ENCODE data around the gene MT4.

MT4 gene

GRCh38 chr16:56606071-56606475 is 41.2 kb downstream of the MT4 start:
- Histone ChIP-seq H3K36me3 (ENCODE audit: control insufficient read depth, insufficient read depth, low read length) (no peaks in the 10 kb centered on the region), H3K4me3 (ENCODE audit: low read depth, low read length) (no peak overlapping the region), H3K9ac (ENCODE audit: low read depth, low read length) (no peak overlapping the region), H3K4me1 (ENCODE audit: control insufficient read depth, insufficient read depth, low read length) (peaks cover 32% of the 10 kb centered on the region), H3K27me3 (ENCODE audit: control insufficient read depth, insufficient read depth, low read length) (peaks cover 72% of the 10 kb centered on the region), H3K27ac (ENCODE audit: low read depth, low read length) (no peak overlapping the region), H3K9me3 (ENCODE audit: control insufficient read depth, insufficient read depth, low read length) (no peaks in the 10 kb centered on the region)

GRCh38 chr16:56606476-56607108 is 41.7 kb downstream of the MT4 start:
- no peak overlapping the region for H3K27ac ChIP-seq (ENCODE audit: low read depth, low read length)
- no peak overlapping the region for H3K4me3 ChIP-seq (ENCODE audit: low read depth, low read length)
- peaks cover 73% of the 10 kb centered on the region for H3K27me3 ChIP-seq (ENCODE audit: control insufficient read depth, insufficient read depth, low read length)

GRCh38 chr16:56607109-56607618 is 42.3 kb downstream of the MT4 start:
- Histone ChIP-seq H3K27ac (ENCODE audit: low read depth, low read length) (no peak overlapping the region), H3K9ac (ENCODE audit: low read depth, low read length) (no peak overlapping the region), H3K36me3 (ENCODE audit: control insufficient read depth, insufficient read depth, low read length) (no peaks in the 10 kb centered on the region), H3K27me3 (ENCODE audit: control insufficient read depth, insufficient read depth, low read length) (peaks cover 74% of the 10 kb centered on the region), H3K4me3 (ENCODE audit: low read depth, low read length) (no peak overlapping the region), H3K9me3 (ENCODE audit: control insufficient read depth, insufficient read depth, low read length) (no peaks in the 10 kb centered on the region), H3K4me1 (ENCODE audit: control insufficient read depth, insufficient read depth, low read length) (peaks cover 32% of the 10 kb centered on the region)

More at GRCh38 chr16:56606476-56607108, 41.7 kb downstream of the MT4 start:
- H3K9ac ChIP-seq (ENCODE audit: low read depth, low read length) = no peak overlapping the region
- no peaks in the 10 kb centered on the region for H3K36me3 ChIP-seq (ENCODE audit: control insufficient read depth, insufficient read depth, low read length)
- no peaks in the 10 kb centered on the region for H3K9me3 ChIP-seq (ENCODE audit: control insufficient read depth, insufficient read depth, low read length)
- peaks cover 32% of the 10 kb centered on the region for H3K4me1 ChIP-seq (ENCODE audit: control insufficient read depth, insufficient read depth, low read length)

GRCh38 chr16:56607675-56608042 is 42.8 kb downstream of the MT4 start:
- H3K27ac ChIP-seq (ENCODE audit: low read depth, low read length) = no peak overlapping the region
- 0 out of 2 replicates have a peak overlapping the region, but pooled peaks have one; percentile 65 for H3K4me3 ChIP-seq (ENCODE audit: low read depth, low read length)
- H3K9me3 ChIP-seq (ENCODE audit: control insufficient read depth, insufficient read depth, low read length) = no peaks in the 10 kb centered on the region
- H3K9ac ChIP-seq (ENCODE audit: low read depth, low read length) = no peak overlapping the region
- no peaks in the 10 kb centered on the region for H3K36me3 ChIP-seq (ENCODE audit: control insufficient read depth, insufficient read depth, low read length)
- peaks cover 32% of the 10 kb centered on the region for H3K4me1 ChIP-seq (ENCODE audit: control insufficient read depth, insufficient read depth, low read length)
- H3K27me3 ChIP-seq (ENCODE audit: control insufficient read depth, insufficient read depth, low read length) = peaks cover 77% of the 10 kb centered on the region

GRCh38 chr16:56608043-56608875 is 43.4 kb downstream of the MT4 start, which contains the start of gene MT2A:
TSS of gene MT2A (plus strand) at chr16:56608584. CDS start at chr16:56608656, 72 bp downstream.
- H3K27me3 ChIP-seq (ENCODE audit: control insufficient read depth, insufficient read depth, low read length) = peaks cover 79% of the 10 kb centered on the region
- H3K4me3 ChIP-seq (ENCODE audit: low read depth, low read length) = peak within 1 kb of the TSS; percentile 65
- H3K36me3 ChIP-seq (ENCODE audit: control insufficient read depth, insufficient read depth, low read length) = no peaks in the 10 kb centered on the region
- no peak within 1 kb of the TSS for H3K27ac ChIP-seq (ENCODE audit: low read depth, low read length)
- no peaks in the 10 kb centered on the region for H3K9me3 ChIP-seq (ENCODE audit: control insufficient read depth, insufficient read depth, low read length)
- peaks cover 32% of the 10 kb centered on the region for H3K4me1 ChIP-seq (ENCODE audit: control insufficient read depth, insufficient read depth, low read length)
- H3K9ac ChIP-seq (ENCODE audit: low read depth, low read length) = no peak within 1 kb of the TSS; the same call in 1 of the 2 replicates

- Histone ChIP-seq H3K4me1 (ENCODE audit: control insufficient read depth, insufficient read depth, low read length) (peaks cover 32% of the 10 kb centered on the region), H3K9me3 (ENCODE audit: control insufficient read depth, insufficient read depth, low read length) (no peaks in the 10 kb centered on the region), H3K27me3 (ENCODE audit: control insufficient read depth, insufficient read depth, low read length) (peaks cover 86% of the 10 kb centered on the region), H3K9ac (ENCODE audit: low read depth, low read length) (no peak overlapping the region), H3K4me3 (ENCODE audit: low read depth, low read length) (peak overlapping the region; percentile 65), H3K27ac (ENCODE audit: low read depth, low read length) (no peak overlapping the region), H3K36me3 (ENCODE audit: control insufficient read depth, insufficient read depth, low read length) (no peaks in the 10 kb centered on the region)
Observed at GRCh38 chr16:56608876-56609462, 44.1 kb downstream of the MT4 start.

GRCh38 chr16:56609463-56609921 is 44.6 kb downstream of the MT4 start:
- Histone ChIP-seq H3K27me3 (ENCODE audit: control insufficient read depth, insufficient read depth, low read length) (peaks cover 92% of the 10 kb centered on the region), H3K9me3 (ENCODE audit: control insufficient read depth, insufficient read depth, low read length) (no peaks in the 10 kb centered on the region), H3K36me3 (ENCODE audit: control insufficient read depth, insufficient read depth, low read length) (no peaks in the 10 kb centered on the region), H3K4me1 (ENCODE audit: control insufficient read depth, insufficient read depth, low read length) (peaks cover 32% of the 10 kb centered on the region), H3K9ac (ENCODE audit: low read depth, low read length) (no peak overlapping the region), H3K4me3 (ENCODE audit: low read depth, low read length) (peak overlapping the region; percentile 65; the same call in 1 of the 2 replicates), H3K27ac (ENCODE audit: low read depth, low read length) (no peak overlapping the region)

- H3K4me3 ChIP-seq (ENCODE audit: low read depth, low read length) = no peak overlapping the region
- H3K36me3 ChIP-seq (ENCODE audit: control insufficient read depth, insufficient read depth, low read length) = no peaks in the 10 kb centered on the region
- H3K27ac ChIP-seq (ENCODE audit: low read depth, low read length) = peak overlapping the region; percentile 4
- peaks cover 32% of the 10 kb centered on the region for H3K4me1 ChIP-seq (ENCODE audit: control insufficient read depth, insufficient read depth, low read length)
- no peaks in the 10 kb centered on the region for H3K9me3 ChIP-seq (ENCODE audit: control insufficient read depth, insufficient read depth, low read length)
- H3K9ac ChIP-seq (ENCODE audit: low read depth, low read length) = no peak overlapping the region
- peaks cover 94% of the 10 kb centered on the region for H3K27me3 ChIP-seq (ENCODE audit: control insufficient read depth, insufficient read depth, low read length)
Observed at GRCh38 chr16:56610017-56610608, 45.2 kb downstream of the MT4 start.

GRCh38 chr16:56610609-56611111 is 45.8 kb downstream of the MT4 start:
- H3K9me3 ChIP-seq (ENCODE audit: control insufficient read depth, insufficient read depth, low read length) = no peaks in the 10 kb centered on the region
- H3K27ac ChIP-seq (ENCODE audit: low read depth, low read length) = no peak overlapping the region
- no peaks in the 10 kb centered on the region for H3K36me3 ChIP-seq (ENCODE audit: control insufficient read depth, insufficient read depth, low read length)
- H3K4me1 ChIP-seq (ENCODE audit: control insufficient read depth, insufficient read depth, low read length) = peaks cover 32% of the 10 kb centered on the region
- H3K4me3 ChIP-seq (ENCODE audit: low read depth, low read length) = no peak overlapping the region
- peaks cover 95% of the 10 kb centered on the region for H3K27me3 ChIP-seq (ENCODE audit: control insufficient read depth, insufficient read depth, low read length)
- no peak overlapping the region for H3K9ac ChIP-seq (ENCODE audit: low read depth, low read length)

- Histone ChIP-seq H3K36me3 (ENCODE audit: control insufficient read depth, insufficient read depth, low read length) (no peaks in the 10 kb centered on the region), H3K4me3 (ENCODE audit: low read depth, low read length) (no peak overlapping the region), H3K4me1 (ENCODE audit: control insufficient read depth, insufficient read depth, low read length) (peaks cover 32% of the 10 kb centered on the region), H3K9ac (ENCODE audit: low read depth, low read length) (no peak overlapping the region), H3K27me3 (ENCODE audit: control insufficient read depth, insufficient read depth, low read length) (peaks cover 95% of the 10 kb centered on the region), H3K9me3 (ENCODE audit: control insufficient read depth, insufficient read depth, low read length) (no peaks in the 10 kb centered on the region), H3K27ac (ENCODE audit: low read depth, low read length) (no peak overlapping the region)
Observed at GRCh38 chr16:56611281-56611833, 46.5 kb downstream of the MT4 start.
